HepG2 (cell line): Measurements from ENCODE around the gene TMEM217. TPM values are rescaled to one million over a fixed set of nuclear protein-coding genes. Genes with fewer than 3 reads are reported as not detected.
A peak's percentile ranks its signal among the peaks of the same experiment; 100 is the strongest.

Experiments
- AHR ChIP-seq: IDR thresholded peaks from 2 replicates; pipeline ENCODE4 v1.6.1; 2018; ENCODE audit warnings: missing genetic modification reagents, missing compliant biosample characterization
- ARID3A ChIP-seq: IDR thresholded peaks from 2 replicates; pipeline ENCODE4 v1.6.1; 2012; ENCODE audit warnings: low read depth, low read length, improper control_type of control experiment
- DR1 ChIP-seq: sonication (generic); formaldehyde crosslinking; IDR thresholded peaks from 2 replicates; pipeline ENCODE4 v1.8.0; 2021; ENCODE audit warnings: mild to moderate bottlenecking, missing genetic modification reagents, inconsistent platforms
- HBP1 ChIP-seq: IDR thresholded peaks from 2 replicates; pipeline ENCODE4 v1.6.1; 2016; ENCODE audit warnings: low read depth, control low read depth
- HES4 ChIP-seq: sonication (generic); formaldehyde crosslinking; IDR thresholded peaks from 2 replicates; pipeline ENCODE4 v1.9.0; 2021; ENCODE audit warnings: mild to moderate bottlenecking, missing genetic modification reagents, borderline replicate concordance
- HOXA3 ChIP-seq: sonication (generic); formaldehyde crosslinking; IDR thresholded peaks from 2 replicates; pipeline ENCODE4 v1.5.0; 2020; ENCODE audit warnings: missing genetic modification reagents
- HOXA5 ChIP-seq: sonication (generic); formaldehyde crosslinking; IDR thresholded peaks from 2 replicates; pipeline ENCODE4 v1.4.0; 2020; ENCODE audit warnings: missing genetic modification reagents
- KDM3A ChIP-seq: IDR thresholded peaks from 2 replicates; pipeline ENCODE4 v1.6.1; 2018; ENCODE audit warnings: low read depth, missing compliant biosample characterization
- KDM6A ChIP-seq: IDR thresholded peaks from 2 replicates; pipeline ENCODE4 v1.6.1; 2016; ENCODE audit warnings: low read depth
- KLF12 ChIP-seq: sonication (generic); formaldehyde crosslinking; IDR thresholded peaks from 2 replicates; pipeline ENCODE4 v1.4.0; 2020; ENCODE audit warnings: missing genetic modification reagents, borderline replicate concordance
- MED13 ChIP-seq: sonication (generic); formaldehyde crosslinking; IDR thresholded peaks from 2 replicates; pipeline ENCODE4 v1.5.0; 2020; ENCODE audit warnings: missing genetic modification reagents
- MZF1 ChIP-seq: sonication (generic); formaldehyde crosslinking; IDR thresholded peaks from 2 replicates; pipeline ENCODE4 v1.8.1; 2023; ENCODE audit warnings: mild to moderate bottlenecking, missing genetic modification reagents, borderline replicate concordance
- RXRA ChIP-seq: sonication (generic); formaldehyde crosslinking; IDR thresholded peaks from 2 replicates; pipeline ENCODE4 v1.5.1; 2020; ENCODE audit warnings: missing genetic modification reagents
- SIX4 ChIP-seq: sonication (generic); formaldehyde crosslinking; IDR thresholded peaks from 2 replicates; pipeline ENCODE4 v1.4.0; 2020; ENCODE audit warnings: missing genetic modification reagents
- TBX2 ChIP-seq: sonication (generic); formaldehyde crosslinking; IDR thresholded peaks from 2 replicates; pipeline ENCODE4 v1.5.0; 2020; ENCODE audit warnings: missing genetic modification reagents, mild to moderate bottlenecking, borderline replicate concordance
- TRIM22 ChIP-seq: fragments of 450-650 bp; IDR thresholded peaks from 2 replicates; pipeline ENCODE4 v1.6.1; 2017
- ZBTB46 ChIP-seq: sonication (generic); formaldehyde crosslinking; IDR thresholded peaks from 2 replicates; pipeline ENCODE4 v1.4.0; 2020; ENCODE audit warnings: mild to moderate bottlenecking, missing genetic modification reagents, borderline replicate concordance
- ZNF329 ChIP-seq: sonication (generic); formaldehyde crosslinking; IDR thresholded peaks from 2 replicates; pipeline ENCODE4 v1.9.0; 2021; ENCODE audit warnings: low read depth, mild to moderate bottlenecking, missing genetic modification reagents
- ZNF468 ChIP-seq: sonication (generic); formaldehyde crosslinking; IDR thresholded peaks from 2 replicates; pipeline ENCODE4 v1.8.0; 2022; ENCODE audit warnings: mild to moderate bottlenecking, moderate library complexity, missing genetic modification reagents
- ZNF510 ChIP-seq: sonication (generic); formaldehyde crosslinking; IDR thresholded peaks from 2 replicates; pipeline ENCODE4 v1.4.0; 2020; ENCODE audit warnings: low read depth, mild to moderate bottlenecking, missing genetic modification reagents
- ZNF644 ChIP-seq: IDR thresholded peaks from 2 replicates; pipeline ENCODE4 v1.6.1; 2016; ENCODE audit warnings: low read depth
- ZSCAN5A ChIP-seq: sonication (generic); formaldehyde crosslinking; IDR thresholded peaks from 2 replicates; pipeline ENCODE4 v1.8.0; 2022; ENCODE audit warnings: mild to moderate bottlenecking, missing genetic modification reagents, borderline replicate concordance
- polyA plus RNA-seq, 8 experiments: library from polyadenylated mRNA; depleted of rRNA in 3 of 8; stranded (reverse) in 7 of 8; unstranded in 1 of 8; fragments of >200 nt; fragmentation: Illumina TruSeq in 4 of 8; extraction: Trizol in 4 of 8; gene quantifications; 2 replicates each; pipeline versions ENCODE4 v1.2.1 to v1.2.3, GENCODE V29; 2011 to 2016; ENCODE audit warnings: low read depth in 4 of 8, missing spikeins in 1 of 8, mixed read lengths in 1 of 8; ENCODE audit not compliant: insufficient read depth in 1 of 8
- total RNA-seq, 5 experiments: library from RNA; depleted of rRNA; stranded (reverse); fragments of >200 nt; fragmentation: Illumina TruSeq; extraction: Trizol; gene quantifications; 2 replicates each; pipeline ENCODE4 v1.2.3, GENCODE V29; 2016; ENCODE audit warnings: low read depth in 1 of 5

TMEM217 gene
- total and polyA plus RNA-seq, 2 of the 13 experiments (the other 11 are each of a cell fraction or from before 2014, with no cell fraction given) = 2.3 to 3.4 TPM

- no peak; the same call in 1 of the 2 replicates for TF ChIP-seq ARID3A
- peak; percentile 34; the same call in 1 of the 2 replicates for TF ChIP-seq KLF12 (CRISPR knock-in tag)
- peak; percentile 81 for TF ChIP-seq RXRA (CRISPR knock-in tag)
- no peak for TF ChIP-seq ZNF329
- TF ChIP-seq HBP1 (CRISPR knock-in tag) = 0 out of 2 replicates have a peak, but pooled peaks have one; percentile 81
- no peak for TF ChIP-seq ZNF644 (CRISPR knock-in tag)
- peak; percentile 74; the same call in 1 of the 2 replicates for TF ChIP-seq HOXA5 (CRISPR knock-in tag)
- peak; percentile 47; the same call in 1 of the 2 replicates for TF ChIP-seq ZBTB46
- TF ChIP-seq TRIM22 = no peak
- TF ChIP-seq SIX4 (CRISPR knock-in tag) = peak; percentile 39; the same call in 1 of the 2 replicates
- peak; percentile 94; the same call in 1 of the 2 replicates for TF ChIP-seq KDM3A
- peak; percentile 77; the same call in 1 of the 2 replicates for TF ChIP-seq AHR (CRISPR knock-in tag)
- TF ChIP-seq HES4 (CRISPR knock-in tag) = no peak
- peak; percentile 71; the same call in 1 of the 2 replicates for TF ChIP-seq ZSCAN5A
- peak; percentile 52; the same call in 1 of the 2 replicates for TF ChIP-seq ZNF468 (CRISPR knock-in tag)
- TF ChIP-seq HOXA3 (CRISPR knock-in tag) = peak; percentile 97
- peak; percentile 82 for TF ChIP-seq DR1 (CRISPR knock-in tag)
- TF ChIP-seq MED13 (CRISPR knock-in tag) = peak; percentile 53; the same call in 1 of the 2 replicates
- TF ChIP-seq MZF1 (CRISPR knock-in tag) = peak; percentile 63; the same call in 1 of the 2 replicates
- peak; percentile 36 for TF ChIP-seq TBX2 (CRISPR knock-in tag)
- 0 out of 2 replicates have a peak, but pooled peaks have one; percentile 13 for TF ChIP-seq KDM6A
- 0 out of 2 replicates have a peak, but pooled peaks have one; percentile 33 for TF ChIP-seq ZNF510
These were observed at the start of gene TMEM217, which contains the start of gene TBC1D22B (continued) for GRCh38 chr6:37257634-37258404.
